ENCODE data around the gene SIAH2.
A peak's percentile ranks its signal among the peaks of the same experiment; 100 is the strongest.

Gene SIAH2

GRCh38 chr3:150747886-150748683, 14.9 kb downstream of the SIAH2 start:
- DNase-seq: no peak

GRCh38 chr3:150746791-150747590, 16.0 kb downstream of the SIAH2 start:
- DNase-seq: no peak

- no peak for DNase-seq
Measured at GRCh38 chr3:150745832-150746231, 17.1 kb downstream of the SIAH2 start.

GRCh38 chr3:150744919-150745211, 18.1 kb downstream of the SIAH2 start:
- DNase-seq: no peak

GRCh38 chr3:150744041-150744918, 18.7 kb downstream of the SIAH2 start:
- DNase-seq: no peak

GRCh38 chr3:150743508-150743907, 19.5 kb downstream of the SIAH2 start:
- DNase-seq: no peak

GRCh38 chr3:150742679-150743078, 20.3 kb downstream of the SIAH2 start:
- DNase-seq: no peak

- DNase-seq: no peak
Measured at GRCh38 chr3:150742141-150742523, 20.8 kb downstream of the SIAH2 start.

GRCh38 chr3:150741497-150742140, 21.4 kb downstream of the SIAH2 start:
- DNase-seq: no peak

GRCh38 chr3:150740733-150741496, 22.1 kb downstream of the SIAH2 start:
- peak; percentile 27 for DNase-seq

- peak; percentile 25 for DNase-seq
Measured at GRCh38 chr3:150739877-150740645, 22.9 kb downstream of the SIAH2 start.

- DNase-seq: no peak
Measured at GRCh38 chr3:150739200-150739863, 23.6 kb downstream of the SIAH2 start.

GRCh38 chr3:150738688-150739087, 24.3 kb downstream of the SIAH2 start:
- no peak for DNase-seq

- peak; percentile 73 for DNase-seq
Measured at GRCh38 chr3:150737874-150738679, 24.9 kb downstream of the SIAH2 start.

GRCh38 chr3:150736903-150737832, 25.8 kb downstream of the SIAH2 start:
- DNase-seq: peak; percentile 20

GRCh38 chr3:150736316-150736719, 26.7 kb downstream of the SIAH2 start:
- DNase-seq: no peak

- no peak for DNase-seq
Measured at GRCh38 chr3:150734795-150735119, 28.2 kb downstream of the SIAH2 start.

GRCh38 chr3:150733936-150734794, 28.8 kb downstream of the SIAH2 start:
- DNase-seq: no peak

All from stimulated activated CD4-positive, alpha-beta T cell treated with anti-CD3 and anti-CD28 coated beads, Interleukin-4, amount 100 ng/mL, for 24 hours (primary cell).